ENCODE data around the gene MED8.

- no peak for TF ChIP-seq POLR2A (IDR thresholded peaks at IDR 0.05)
- TF ChIP-seq, protein P1, sequence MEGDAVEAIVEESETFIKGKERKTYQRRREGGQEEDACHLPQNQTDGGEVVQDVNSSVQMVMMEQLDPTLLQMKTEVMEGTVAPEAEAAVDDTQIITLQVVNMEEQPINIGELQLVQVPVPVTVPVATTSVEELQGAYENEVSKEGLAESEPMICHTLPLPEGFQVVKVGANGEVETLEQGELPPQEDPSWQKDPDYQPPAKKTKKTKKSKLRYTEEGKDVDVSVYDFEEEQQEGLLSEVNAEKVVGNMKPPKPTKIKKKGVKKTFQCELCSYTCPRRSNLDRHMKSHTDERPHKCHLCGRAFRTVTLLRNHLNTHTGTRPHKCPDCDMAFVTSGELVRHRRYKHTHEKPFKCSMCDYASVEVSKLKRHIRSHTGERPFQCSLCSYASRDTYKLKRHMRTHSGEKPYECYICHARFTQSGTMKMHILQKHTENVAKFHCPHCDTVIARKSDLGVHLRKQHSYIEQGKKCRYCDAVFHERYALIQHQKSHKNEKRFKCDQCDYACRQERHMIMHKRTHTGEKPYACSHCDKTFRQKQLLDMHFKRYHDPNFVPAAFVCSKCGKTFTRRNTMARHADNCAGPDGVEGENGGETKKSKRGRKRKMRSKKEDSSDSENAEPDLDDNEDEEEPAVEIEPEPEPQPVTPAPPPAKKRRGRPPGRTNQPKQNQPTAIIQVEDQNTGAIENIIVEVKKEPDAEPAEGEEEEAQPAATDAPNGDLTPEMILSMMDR (IDR thresholded peaks at IDR 0.05 in 4 of 5, conservative IDR thresholded peaks at IDR 0.05 in 1 of 5) = no peak
Observed at GRCh38 chr1:43438576-43438952, 49.0 kb upstream of the MED8 start.
